Fibroblast of mammary gland (primary cell): ENCODE data around the gene TRMT5.

Source experiments
- DNase-seq: peaks from one replicate; pipeline ENCODE4 v3.0.0-alpha.2; 2010; ENCODE audit warnings: low read depth
- H3K4me3 ChIP-seq: 2 replicates; pipeline ENCODE4 v1.5.1; 2011; ENCODE audit warnings: low read depth, mild to moderate bottlenecking, low read length, moderate library complexity; ENCODE audit not compliant: control insufficient read depth
- TF ChIP-seq, protein P1 (sequence below): conservative IDR thresholded peaks from 2 replicates; pipeline ENCODE4 v1.5.1; 2011; ENCODE audit warnings: low read depth, low read length, inconsistent platforms; ENCODE audit not compliant: control insufficient read depth, insufficient read depth

Gene TRMT5

DNA sequence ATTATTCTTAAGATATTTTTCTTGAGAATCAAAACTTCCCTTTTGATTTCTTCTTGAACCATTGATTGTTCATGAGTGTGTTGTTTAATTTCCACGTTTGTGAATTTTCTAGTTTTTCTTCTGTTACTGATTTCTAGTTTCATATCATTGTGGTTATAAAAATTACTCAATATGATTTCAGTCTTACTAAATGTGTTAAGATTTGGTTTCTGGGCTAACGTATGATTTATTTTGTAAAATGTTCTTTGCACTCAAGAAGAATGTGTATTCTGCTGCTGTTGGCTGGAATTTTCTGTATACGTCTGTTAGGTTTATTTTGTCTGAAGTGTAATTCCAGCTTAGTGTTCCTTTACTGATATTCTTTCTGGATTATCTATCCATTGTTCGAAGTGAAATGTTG, 24.7 kb downstream of the TRMT5 start:
- DNase-seq = no peak
- TF ChIP-seq, protein P1, sequence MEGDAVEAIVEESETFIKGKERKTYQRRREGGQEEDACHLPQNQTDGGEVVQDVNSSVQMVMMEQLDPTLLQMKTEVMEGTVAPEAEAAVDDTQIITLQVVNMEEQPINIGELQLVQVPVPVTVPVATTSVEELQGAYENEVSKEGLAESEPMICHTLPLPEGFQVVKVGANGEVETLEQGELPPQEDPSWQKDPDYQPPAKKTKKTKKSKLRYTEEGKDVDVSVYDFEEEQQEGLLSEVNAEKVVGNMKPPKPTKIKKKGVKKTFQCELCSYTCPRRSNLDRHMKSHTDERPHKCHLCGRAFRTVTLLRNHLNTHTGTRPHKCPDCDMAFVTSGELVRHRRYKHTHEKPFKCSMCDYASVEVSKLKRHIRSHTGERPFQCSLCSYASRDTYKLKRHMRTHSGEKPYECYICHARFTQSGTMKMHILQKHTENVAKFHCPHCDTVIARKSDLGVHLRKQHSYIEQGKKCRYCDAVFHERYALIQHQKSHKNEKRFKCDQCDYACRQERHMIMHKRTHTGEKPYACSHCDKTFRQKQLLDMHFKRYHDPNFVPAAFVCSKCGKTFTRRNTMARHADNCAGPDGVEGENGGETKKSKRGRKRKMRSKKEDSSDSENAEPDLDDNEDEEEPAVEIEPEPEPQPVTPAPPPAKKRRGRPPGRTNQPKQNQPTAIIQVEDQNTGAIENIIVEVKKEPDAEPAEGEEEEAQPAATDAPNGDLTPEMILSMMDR = no peak
- H3K4me3 ChIP-seq = no peak overlapping the region

DNA sequence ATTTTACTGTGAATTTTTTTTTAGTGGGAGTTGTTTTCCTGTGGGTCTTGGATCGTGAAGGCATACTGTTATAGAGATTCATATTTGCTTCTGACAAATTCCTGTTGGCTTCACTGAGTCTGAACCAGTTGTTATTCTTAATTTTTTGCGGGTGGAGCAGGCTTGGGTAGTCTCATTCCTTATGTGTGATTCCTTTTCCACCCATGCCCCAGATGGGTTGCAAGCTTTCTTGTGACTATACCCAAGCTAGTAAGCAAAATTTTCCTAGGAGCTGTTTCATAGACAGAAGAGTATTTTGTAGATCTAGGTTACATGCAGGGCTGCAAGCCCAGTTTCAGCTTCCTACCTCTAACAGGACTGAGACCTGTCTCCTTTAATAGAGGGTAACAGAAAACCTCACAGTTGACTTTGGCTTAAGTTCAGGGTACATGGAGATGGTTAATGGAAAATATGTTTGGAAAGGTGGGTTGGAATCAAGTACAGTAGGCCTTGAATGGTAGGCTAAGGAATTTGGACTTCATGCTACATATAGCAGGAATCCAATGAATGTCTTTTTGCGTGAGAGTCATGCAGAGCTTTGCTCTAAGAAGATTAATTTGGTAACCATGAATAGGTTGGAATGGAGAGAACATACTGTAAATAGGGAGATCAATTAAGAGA, 29.0 kb downstream of the TRMT5 start:
- TF ChIP-seq, protein P1 = no peak
- peak; percentile 21 for DNase-seq
- H3K4me3 ChIP-seq = no peak overlapping the region

DNA sequence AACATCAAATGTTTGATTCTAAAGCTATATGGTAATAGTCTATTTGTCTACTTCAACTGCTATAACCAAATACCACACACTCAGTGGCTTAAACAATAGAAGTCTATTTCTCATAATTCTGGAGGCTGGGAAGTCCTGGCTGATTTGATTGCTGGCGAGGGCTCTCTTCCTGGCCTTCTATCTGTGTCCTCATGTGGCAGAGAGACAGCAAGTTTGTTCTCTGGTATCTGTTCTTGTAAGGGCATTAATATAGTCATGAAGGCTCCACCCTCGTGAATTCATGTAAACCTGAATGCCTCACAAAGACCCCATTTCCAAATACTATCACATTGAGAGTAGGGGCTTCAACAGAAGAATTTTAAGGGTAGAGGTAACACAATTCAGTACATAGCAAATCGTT, 34.1 kb downstream of the TRMT5 start:
- no peak overlapping the region for H3K4me3 ChIP-seq
- TF ChIP-seq, protein P1 = no peak
- DNase-seq = no peak

DNA sequence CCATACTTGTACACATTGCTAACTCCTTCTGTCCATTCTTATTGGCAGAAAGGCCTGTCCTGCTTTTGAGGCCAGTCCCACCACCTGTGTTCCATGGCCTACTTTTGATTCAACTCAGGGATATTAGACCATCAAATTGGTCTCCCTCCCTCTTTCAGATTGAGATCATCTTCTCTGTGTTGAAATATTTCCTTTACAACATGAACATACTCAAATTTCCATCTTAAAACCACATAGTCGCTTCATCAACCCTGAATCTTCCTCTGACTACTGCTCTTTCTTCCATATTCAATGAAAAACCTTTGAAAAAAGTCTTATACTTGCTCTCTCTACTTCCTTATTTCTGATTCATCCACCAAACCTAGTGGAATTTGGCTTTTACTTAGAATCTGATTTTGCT, 34.9 kb downstream of the TRMT5 start:
- no peak overlapping the region for H3K4me3 ChIP-seq

DNA sequence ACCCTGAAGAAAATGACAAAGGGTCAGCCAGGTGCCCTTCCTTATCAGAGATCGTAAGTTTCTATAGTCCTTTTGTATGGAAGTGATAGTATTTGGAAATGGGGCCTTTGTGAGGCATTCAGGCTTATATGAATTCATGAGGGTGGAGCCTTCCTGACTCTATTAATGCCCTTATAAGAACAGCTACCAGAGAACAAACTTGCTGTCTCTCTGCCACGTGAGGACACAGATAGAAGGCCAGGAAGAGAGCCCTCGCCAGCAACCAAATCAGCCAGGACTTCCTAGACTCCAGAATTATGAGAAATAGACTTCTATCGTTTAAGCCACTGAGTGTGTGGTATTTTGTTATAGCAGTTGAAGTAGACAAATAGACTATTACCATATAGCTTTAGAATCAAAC, 36.7 kb downstream of the TRMT5 start:
- TF ChIP-seq, protein P1 = no peak
- no peak for DNase-seq
- H3K4me3 ChIP-seq = no peak overlapping the region

More for the DNA sequence above, 34.9 kb downstream of the TRMT5 start:
- TF ChIP-seq, protein P1 = no peak
- DNase-seq = peak; percentile 50

DNA sequence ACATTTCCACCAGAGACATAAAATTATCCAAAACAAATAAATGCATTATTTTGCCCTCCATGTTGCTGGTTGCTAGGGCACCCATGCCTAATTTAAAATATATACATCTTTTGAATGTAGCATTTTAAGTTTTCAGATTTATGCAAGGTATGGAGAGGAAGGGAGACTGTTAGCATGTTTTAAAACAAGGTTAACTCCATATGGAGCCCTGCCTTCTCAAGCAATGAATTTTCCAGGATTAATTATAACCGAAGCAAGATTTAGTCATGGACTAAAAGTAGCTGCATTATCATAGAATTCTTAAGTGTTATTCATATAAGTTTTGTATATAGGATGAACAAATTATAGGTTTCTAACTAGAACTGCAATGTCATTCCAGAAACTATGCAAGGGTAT, 37.2 kb downstream of the TRMT5 start:
- H3K4me3 ChIP-seq = no peak overlapping the region
- DNase-seq = no peak
- TF ChIP-seq, protein P1 = no peak

- no peak overlapping the region for H3K4me3 ChIP-seq
- DNase-seq = no peak
- TF ChIP-seq, protein P1 = no peak
Measured at GRCh38 chr14:60935319-60935718, 45.6 kb downstream of the TRMT5 start.
